Activated CD4-positive, alpha-beta T cell treated with anti-CD3 and anti-CD28 coated beads for 1 hour (primary cell): ENCODE data around the gene CAPS.

Source experiments
- DNase-seq: peaks from one replicate; pipeline ENCODE4 v3.0.0-alpha.2; 2020

The CAPS gene

GRCh38 chr19:5892772-5893275 lies 21.2 kb upstream of the CAPS start:
- DNase-seq: no peak

GRCh38 chr19:5893296-5893903 lies 20.7 kb upstream of the CAPS start:
- DNase-seq: no peak

- DNase-seq: no peak
Measured at GRCh38 chr19:5893907-5894703, 19.9 kb upstream of the CAPS start.

- no peak for DNase-seq
Measured at GRCh38 chr19:5894704-5895349, 19.2 kb upstream of the CAPS start.

- DNase-seq: no peak
Measured at GRCh38 chr19:5895409-5895808, 18.6 kb upstream of the CAPS start.

- no peak for DNase-seq
Measured at GRCh38 chr19:5895890-5896289, 18.2 kb upstream of the CAPS start.

- no peak for DNase-seq
Measured at GRCh38 chr19:5896365-5897076, 17.5 kb upstream of the CAPS start.

GRCh38 chr19:5897189-5897969 lies 16.7 kb upstream of the CAPS start:
- DNase-seq: no peak

- DNase-seq: no peak
Measured at GRCh38 chr19:5899728-5900526, 14.1 kb upstream of the CAPS start.

GRCh38 chr19:5900976-5901375 lies 13.1 kb upstream of the CAPS start:
- DNase-seq: no peak

GRCh38 chr19:5903056-5903623 lies 10.9 kb upstream of the CAPS start:
- no peak for DNase-seq

- peak; percentile 94 for DNase-seq
Measured at GRCh38 chr19:5903624-5904351, 10.3 kb upstream of the CAPS start, which contains the start of gene NDUFA11. NDUFA11 (minus strand) TSS chr19:5903790; CDS start chr19:5903708, 82 bp downstream.

GRCh38 chr19:5904352-5905113 lies 9.5 kb upstream of the CAPS start, which contains the start of gene VMAC:
VMAC (plus strand) TSS chr19:5904872; CDS start chr19:5904891, 19 bp downstream.
- DNase-seq: peak; percentile 100

GRCh38 chr19:5905114-5905778 lies 8.8 kb upstream of the CAPS start:
- no peak for DNase-seq

GRCh38 chr19:5907241-5907640 lies 6.8 kb upstream of the CAPS start:
- DNase-seq: no peak

GRCh38 chr19:5908773-5909442 lies 5.1 kb upstream of the CAPS start:
- DNase-seq: no peak

GRCh38 chr19:5910638-5910907 lies 3.5 kb upstream of the CAPS start:
- no peak for DNase-seq

- DNase-seq: no peak
Measured at GRCh38 chr19:5911366-5911765, 2.7 kb upstream of the CAPS start.
